CD14-positive monocyte (primary cell): ENCODE results near the gene GNPTAB. TPM values are rescaled to one million over a fixed set of nuclear protein-coding genes. Genes with fewer than 3 reads are reported as not detected.

ENCODE experiments used
- DNase-seq, 3 donors: peaks; one replicate each; pipeline ENCODE4 v3.0.0-alpha.2; 2011 to 2022
- H2AFZ ChIP-seq: 2 replicates; pipeline ENCODE4 v1.6.0; 2012; ENCODE audit warnings: mild to moderate bottlenecking, low read depth, low read length, inconsistent platforms; ENCODE audit not compliant: insufficient read depth, poor library complexity, severe bottlenecking
- H3K27ac ChIP-seq, 2 donors: 1 replicate in 1 of 2; 2 replicates in 1 of 2; pipeline ENCODE4 v1.5.1; 2012 to 2013; ENCODE audit warnings: low read length in 2 of 2, control low read depth in 1 of 2, inconsistent platforms in 1 of 2, low read depth in 1 of 2, mild to moderate bottlenecking in 1 of 2
- H3K27me3 ChIP-seq, 2 donors: one replicate each; pipeline versions ENCODE4 v1.6.0 to v1.6.1; 2011 to 2013; ENCODE audit warnings: low read length in 2 of 2; ENCODE audit not compliant: control insufficient read depth in 2 of 2, insufficient read depth in 2 of 2
- H3K36me3 ChIP-seq, 2 donors: replicated peaks in 1 of 2; 1 replicate in 1 of 2; 2 replicates in 1 of 2; pipeline versions ENCODE4 v1.5.1 to v1.6.1; 2012 to 2013; ENCODE audit warnings: low read length in 2 of 2, control low read depth in 1 of 2, inconsistent platforms in 1 of 2, mild to moderate bottlenecking in 1 of 2; ENCODE audit not compliant: insufficient read depth in 2 of 2, control insufficient read depth in 1 of 2
- H3K4me1 ChIP-seq, 2 donors: 1 replicate in 1 of 2; 2 replicates in 1 of 2; pipeline versions ENCODE4 v1.5.1 to v1.6.1; 2012 to 2013; ENCODE audit warnings: low read length in 2 of 2, control low read depth in 1 of 2, inconsistent platforms in 1 of 2, mild to moderate bottlenecking in 1 of 2, moderate library complexity in 1 of 2; ENCODE audit not compliant: insufficient read depth in 2 of 2, control insufficient read depth in 1 of 2
- H3K4me2 ChIP-seq: replicated peaks from 2 replicates; pipeline ENCODE3; 2012; ENCODE audit warnings: low read length, moderate library complexity, mild to moderate bottlenecking; ENCODE audit not compliant: poor library complexity, severe bottlenecking; ENCODE audit errors: extremely low read depth
- H3K4me3 ChIP-seq, 3 experiments: fragments of 200-600 bp in 1 of 3; sonication (generic) in 1 of 3; replicated peaks in 1 of 3; 1 replicate in 2 of 3; 2 replicates in 1 of 3; pipeline ENCODE4 v1.5.1; 2011 to 2013; ENCODE audit warnings: low read length in 3 of 3, mild to moderate bottlenecking in 3 of 3, control low read depth in 2 of 3, low read depth in 2 of 3, inconsistent platforms in 1 of 3, moderate library complexity in 1 of 3
- H3K79me2 ChIP-seq: 2 replicates; pipeline ENCODE4 v1.6.0; 2012; ENCODE audit warnings: mild to moderate bottlenecking, control low read depth, inconsistent platforms, low read length, moderate library complexity; ENCODE audit not compliant: insufficient read depth
- H3K9ac ChIP-seq: 2 replicates; pipeline ENCODE4 v1.6.0; 2017; ENCODE audit warnings: low read length, mild to moderate bottlenecking; ENCODE audit not compliant: insufficient read depth, poor library complexity, severe bottlenecking
- H3K9me3 ChIP-seq, 2 donors: replicated peaks in 1 of 2; 1 replicate in 1 of 2; 2 replicates in 1 of 2; pipeline versions ENCODE4 v1.5.1 to v1.6.1; 2012 to 2013; ENCODE audit warnings: low read length in 2 of 2, control low read depth in 1 of 2; ENCODE audit not compliant: control insufficient read depth in 1 of 2, insufficient read depth in 1 of 2
- H4K20me1 ChIP-seq: 2 replicates; pipeline ENCODE4 v1.6.0; 2012; ENCODE audit warnings: mild to moderate bottlenecking, low read length, control low read depth, moderate library complexity; ENCODE audit not compliant: insufficient read depth
- H3K27ac Mint-ChIP-seq, 7 donors: one replicate each; pipeline ENCODE4 v1.8.0; 2020; ENCODE audit warnings: mild to moderate bottlenecking in 7 of 7, mixed read lengths in 7 of 7, moderate library complexity in 6 of 7, inconsistent platforms in 2 of 7
- H3K27me3 Mint-ChIP-seq, 3 donors: one replicate each; pipeline ENCODE4 v1.8.0; 2021 to 2022; ENCODE audit warnings: low read depth in 3 of 3, mild to moderate bottlenecking in 3 of 3, mixed read lengths in 3 of 3, moderate library complexity in 3 of 3, inconsistent platforms in 1 of 3
- H3K36me3 Mint-ChIP-seq, 2 donors: one replicate each; pipeline ENCODE4 v1.8.0; 2020; ENCODE audit warnings: mixed read lengths in 2 of 2, inconsistent platforms in 1 of 2, mild to moderate bottlenecking in 1 of 2
- H3K4me1 Mint-ChIP-seq: one replicate; pipeline ENCODE4 v1.8.0; 2020; ENCODE audit warnings: mild to moderate bottlenecking, mixed read lengths
- H3K4me3 Mint-ChIP-seq, 2 donors: one replicate each; pipeline ENCODE4 v1.8.0; 2020; ENCODE audit warnings: mild to moderate bottlenecking in 2 of 2, mixed read lengths in 2 of 2, moderate library complexity in 1 of 2
- H3K9me3 Mint-ChIP-seq, 7 donors: one replicate each; pipeline ENCODE4 v1.8.0; 2020 to 2022; ENCODE audit warnings: mixed read lengths in 7 of 7, mild to moderate bottlenecking in 6 of 7, moderate library complexity in 6 of 7, inconsistent platforms in 2 of 7
- WGBS: methylation state at CpG from one replicate; pipeline ENCODE4 v1.1.5; 2013; ENCODE audit warnings: missing lambda C conversion rate; ENCODE audit not compliant: insufficient coverage; 5-methylcytosine and 5-hydroxymethylcytosine counted together
- intact Hi-C, 2 donors: fragments of 100-400 bp; cut with micrococcal nuclease; formaldehyde crosslinking; loops; one replicate each; pipeline versions ENCODE4 v1.15.0 to v1.15.1; 2023
- polyA plus RNA-seq, 3 donors: library from polyadenylated mRNA; depleted of rRNA in 1 of 3; unstranded in 2 of 3; stranded (reverse) in 1 of 3; fragments of 300-500 nt in 2 of 3; fragments of >200 nt in 1 of 3; fragmentation: Illumina TruSeq in 2 of 3; gene quantifications; 1 replicate in 2 of 3; 2 replicates in 1 of 3; pipeline ENCODE4 v1.2.3, GENCODE V29; 2012 to 2021
- TF ChIP-seq, protein P1 (sequence below): fragments of 200-600 bp; IDR thresholded peaks from one replicate; pipeline ENCODE4 v1.8.0; 2022; ENCODE audit warnings: antibody characterized with exemption, mild to moderate bottlenecking

GNPTAB gene
- polyA plus RNA-seq, 3 donors, result 14.4 to 29.1 (median 24.1) TPM

DNA sequence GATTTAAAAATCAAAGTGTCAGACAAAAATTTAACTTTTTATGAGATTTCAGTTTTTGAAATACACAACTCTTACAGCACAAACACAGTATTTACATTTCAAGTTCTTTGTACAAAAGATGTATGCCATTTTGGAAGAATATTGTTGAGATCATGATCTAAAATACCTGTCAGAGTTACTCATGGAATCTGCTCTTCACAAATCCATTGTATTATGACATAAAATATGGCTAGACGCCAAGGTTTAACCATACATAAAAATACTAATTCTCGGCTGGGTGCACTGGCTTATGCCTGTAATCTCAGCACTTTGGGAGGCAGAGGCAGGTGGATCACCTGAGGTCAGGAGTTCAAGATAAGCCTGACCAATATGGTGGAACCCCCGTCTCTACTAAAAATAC is 85.3 kb downstream of the GNPTAB start:
- peaks cover 77 to 92% of the 10 kb centered on the region in 2 donors for H3K36me3 ChIP-seq
- peaks cover 0 to 2% (median 0%) of the 10 kb centered on the region in 7 donors for H3K9me3 Mint-ChIP-seq
- intact Hi-C loops, result no loop called here
- H3K27me3 Mint-ChIP-seq, result no peaks in the 10 kb centered on the region
- 100% methylated on average over 1 of the region's 3 CpGs for WGBS
- H3K4me3 Mint-ChIP-seq, result no peak overlapping the region
- H3K27ac Mint-ChIP-seq, result no peak overlapping the region
- H3K27ac ChIP-seq, result no peak overlapping the region
- no peaks in the 10 kb centered on the region for H3K9me3 ChIP-seq
- H3K79me2 ChIP-seq, result no peaks in the 10 kb centered on the region
- DNase-seq, result no peak
- H3K4me1 ChIP-seq, result peaks cover 9 to 10% of the 10 kb centered on the region in 2 donors
- no peak overlapping the region for H2AFZ ChIP-seq
- H3K4me3 ChIP-seq, result no peak overlapping the region
- no peak overlapping the region for H3K4me2 ChIP-seq
- H3K27me3 ChIP-seq, result no peaks in the 10 kb centered on the region
- peaks cover 82 to 87% of the 10 kb centered on the region in 2 donors for H3K36me3 Mint-ChIP-seq
- TF ChIP-seq, protein P1, sequence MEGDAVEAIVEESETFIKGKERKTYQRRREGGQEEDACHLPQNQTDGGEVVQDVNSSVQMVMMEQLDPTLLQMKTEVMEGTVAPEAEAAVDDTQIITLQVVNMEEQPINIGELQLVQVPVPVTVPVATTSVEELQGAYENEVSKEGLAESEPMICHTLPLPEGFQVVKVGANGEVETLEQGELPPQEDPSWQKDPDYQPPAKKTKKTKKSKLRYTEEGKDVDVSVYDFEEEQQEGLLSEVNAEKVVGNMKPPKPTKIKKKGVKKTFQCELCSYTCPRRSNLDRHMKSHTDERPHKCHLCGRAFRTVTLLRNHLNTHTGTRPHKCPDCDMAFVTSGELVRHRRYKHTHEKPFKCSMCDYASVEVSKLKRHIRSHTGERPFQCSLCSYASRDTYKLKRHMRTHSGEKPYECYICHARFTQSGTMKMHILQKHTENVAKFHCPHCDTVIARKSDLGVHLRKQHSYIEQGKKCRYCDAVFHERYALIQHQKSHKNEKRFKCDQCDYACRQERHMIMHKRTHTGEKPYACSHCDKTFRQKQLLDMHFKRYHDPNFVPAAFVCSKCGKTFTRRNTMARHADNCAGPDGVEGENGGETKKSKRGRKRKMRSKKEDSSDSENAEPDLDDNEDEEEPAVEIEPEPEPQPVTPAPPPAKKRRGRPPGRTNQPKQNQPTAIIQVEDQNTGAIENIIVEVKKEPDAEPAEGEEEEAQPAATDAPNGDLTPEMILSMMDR, result no peak
- no peaks in the 10 kb centered on the region for H4K20me1 ChIP-seq
- no peak overlapping the region for H3K9ac ChIP-seq
- peaks cover 11% of the 10 kb centered on the region for H3K4me1 Mint-ChIP-seq

DNA sequence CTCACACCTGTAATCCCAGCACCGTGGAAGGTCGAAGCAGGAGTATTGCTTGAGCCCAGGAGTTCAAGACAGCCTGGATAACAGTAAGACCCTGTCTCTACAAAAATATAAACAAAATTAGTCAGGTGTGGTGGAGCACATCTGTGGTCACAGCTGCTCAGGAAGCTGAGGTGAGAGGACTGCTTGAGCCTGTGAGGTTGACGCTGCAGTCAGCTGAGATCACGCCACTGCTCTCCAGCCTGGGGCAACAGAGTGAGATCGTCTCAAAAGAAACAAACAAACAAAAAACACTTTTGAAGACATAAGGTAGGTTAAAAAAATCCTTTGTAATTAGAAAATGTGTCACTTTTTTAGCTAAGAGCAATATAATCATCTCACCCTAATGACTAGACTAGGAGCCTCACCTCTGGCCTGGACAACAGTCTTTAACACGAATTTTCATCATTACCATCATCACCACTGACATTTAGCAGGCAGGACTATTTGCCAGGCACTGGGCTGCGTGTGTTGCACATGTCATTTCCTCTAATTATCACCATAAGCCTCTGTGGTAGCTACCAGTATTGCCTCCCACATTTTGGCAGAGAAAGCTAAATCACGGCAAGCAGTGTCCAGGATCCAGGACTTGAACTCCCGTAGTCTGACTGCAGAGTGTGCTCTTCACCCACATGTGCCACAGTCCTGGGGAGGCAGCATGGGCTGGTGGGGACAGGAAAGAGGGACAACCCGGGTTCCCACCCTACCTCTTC is 86.9 kb downstream of the GNPTAB start:
- Histone ChIP-seq H3K4me1 (peaks cover 9 to 10% of the 10 kb centered on the region in 2 donors), H3K79me2 (no peaks in the 10 kb centered on the region), H3K36me3 (peaks cover 67 to 84% of the 10 kb centered on the region in 2 donors), H3K27ac (no peak overlapping the region), H3K27me3 (no peaks in the 10 kb centered on the region), H3K9ac (no peak overlapping the region), H3K9me3 (peaks cover 0 to 5% of the 10 kb centered on the region in 2 donors), H3K4me2 (no peak overlapping the region), H2AFZ (no peak overlapping the region), H4K20me1 (no peaks in the 10 kb centered on the region), H3K4me3 (no peak overlapping the region)
- 89% methylated on average over 2 of the region's 10 CpGs for WGBS
- intact Hi-C loops, result no loop called here
- Mint-ChIP-seq H3K27me3 (peaks cover 0 to 2% (median 0%) of the 10 kb centered on the region in 3 donors), H3K4me1 (peaks cover 11% of the 10 kb centered on the region), H3K4me3 (no peak overlapping the region), H3K9me3 (peaks cover 0 to 5% (median 0%) of the 10 kb centered on the region in 7 donors), H3K27ac (peak overlapping the region in 3 of 7 donors; percentile 30 to 55 (median 49)), H3K36me3 (peaks cover 77 to 87% of the 10 kb centered on the region in 2 donors)
- TF ChIP-seq, protein P1, result no peak
- no peak for DNase-seq
